Left renal pelvis (tissue), 4 donors: Measurements from ENCODE around the gene AMACR. TPM values are rescaled to one million over a fixed set of nuclear protein-coding genes. Genes with fewer than 3 reads are reported as not detected.
A peak's percentile ranks its signal among the peaks of the same experiment; 100 is the strongest.

Source experiments
- DNase-seq, 4 donors: peaks; one replicate each; pipeline ENCODE4 v3.0.0-alpha.2; 2013; ENCODE audit warnings: low read depth in 4 of 4, low spot score in 3 of 4
- polyA plus RNA-seq, 4 donors: library from polyadenylated mRNA; unstranded; fragments of 120-200 nt; gene quantifications; one replicate each; pipeline ENCODE4 v1.2.1, GENCODE V29; 2013; ENCODE audit not compliant: insufficient read length in 4 of 4

Gene AMACR
- 10 to 100 TPM in 3 of 4 donors, 1 to 10 TPM in 1; 9.0 to 85.7 (median 73.6) TPM for polyA plus RNA-seq

GRCh38 chr5:34007621-34008600 lies at the start of gene AMACR:
TSS of gene AMACR (minus strand) at chr5:34008050. CDS start at chr5:34008019, 31 bp downstream.
- peak; percentile 87 to 94 (median 91) for DNase-seq

DNA sequence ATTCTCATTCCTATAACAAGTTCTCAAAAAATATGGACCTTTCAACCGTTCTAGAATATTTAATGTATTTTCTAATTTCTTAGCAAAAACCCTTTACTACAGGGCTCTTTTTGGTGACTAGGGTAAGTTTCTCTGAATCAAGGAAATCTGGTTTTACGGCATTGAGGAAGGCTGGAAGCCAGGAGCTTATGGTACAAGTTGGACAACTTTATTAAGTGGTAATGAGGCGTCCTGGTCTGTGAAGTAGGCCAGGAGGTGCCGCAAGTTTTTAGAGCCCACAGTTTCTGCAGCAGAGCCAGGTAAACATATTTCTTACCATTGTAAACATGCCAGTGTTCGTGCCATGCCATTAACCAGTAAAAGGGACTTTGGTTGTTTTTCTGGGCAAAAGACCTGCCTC lies 49.7 kb upstream of the AMACR start:
- no peak for DNase-seq

GRCh38 chr5:34057118-34057517 lies 49.3 kb upstream of the AMACR start:
- no peak for DNase-seq

DNA sequence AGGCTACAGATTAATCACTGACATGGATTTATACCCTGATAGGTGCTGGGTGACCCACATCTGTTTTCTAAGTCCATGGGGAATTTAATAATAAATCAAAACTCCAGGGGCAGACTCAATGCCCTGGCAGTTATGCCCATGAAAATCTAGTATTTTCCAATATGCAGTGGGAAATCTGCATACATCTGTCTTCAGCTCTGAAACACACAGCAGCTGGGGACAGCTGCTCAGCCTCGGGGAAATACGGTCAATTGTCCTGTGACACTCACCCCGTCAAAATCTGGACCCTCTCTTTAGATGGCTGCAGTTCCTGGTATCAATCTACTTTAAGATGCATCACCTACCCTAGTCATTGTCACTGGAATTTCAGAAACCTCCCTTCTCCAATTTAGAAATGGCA lies 47.8 kb upstream of the AMACR start:
- no peak for DNase-seq

DNA sequence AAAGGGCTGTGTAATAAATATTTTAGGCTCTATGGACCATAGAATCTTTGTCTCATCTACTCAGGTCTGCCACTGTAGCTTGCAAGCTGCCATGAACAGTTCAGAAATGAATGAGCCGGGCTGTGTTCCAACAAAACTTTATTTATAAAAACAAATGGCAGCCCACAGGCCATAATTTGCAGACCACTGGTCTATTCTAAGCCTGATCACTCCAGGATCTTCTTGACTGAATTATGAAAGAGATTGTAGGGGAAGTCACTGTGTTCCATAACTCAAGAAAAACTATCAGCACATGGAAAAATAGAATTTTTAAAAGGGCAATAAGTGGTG lies 46.5 kb upstream of the AMACR start:
- no peak for DNase-seq

DNA sequence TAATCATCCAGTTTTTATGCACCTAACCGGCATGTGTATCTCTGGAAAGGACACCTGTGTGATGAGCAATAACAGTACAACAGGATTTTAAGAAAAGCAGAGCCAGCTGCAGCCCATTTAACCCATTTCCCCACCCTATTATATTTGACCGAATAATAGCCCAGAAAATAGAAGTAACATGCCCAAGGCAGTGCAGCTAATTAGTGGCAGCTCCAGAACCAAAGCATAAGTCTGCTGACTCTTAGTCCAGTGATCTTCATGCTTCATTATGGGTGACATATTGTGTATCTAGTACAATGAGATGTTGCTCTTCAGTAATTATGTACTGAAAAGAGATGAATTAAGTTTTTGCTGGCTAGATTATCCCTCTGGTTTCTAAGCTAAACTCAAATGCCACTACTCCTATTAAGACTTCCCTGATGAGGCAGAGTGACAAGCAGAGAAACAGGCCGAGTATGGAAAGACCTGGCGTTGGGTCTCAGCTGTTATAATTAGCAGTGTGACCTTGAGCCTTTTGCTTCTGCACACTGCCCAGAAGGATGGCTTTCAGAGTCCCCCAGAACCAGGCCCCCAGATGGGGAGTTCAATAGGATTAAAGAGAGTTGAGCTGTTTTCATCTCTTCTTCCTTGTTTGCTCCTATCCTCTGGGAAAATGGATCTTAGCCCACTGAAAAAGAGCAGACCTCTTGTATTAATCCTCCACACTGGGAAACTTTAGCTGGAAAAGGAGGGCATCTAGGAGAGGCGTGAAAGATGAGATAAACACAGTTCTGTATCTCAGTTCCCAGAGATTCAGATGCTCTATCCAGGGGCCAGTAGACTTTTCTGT lies 45.9 kb upstream of the AMACR start:
- DNase-seq: no peak

- no peak for DNase-seq
Observed at GRCh38 chr5:34053133-34053532, 45.3 kb upstream of the AMACR start.

- no peak for DNase-seq
Observed at GRCh38 chr5:34051374-34051980, 43.6 kb upstream of the AMACR start.

DNA sequence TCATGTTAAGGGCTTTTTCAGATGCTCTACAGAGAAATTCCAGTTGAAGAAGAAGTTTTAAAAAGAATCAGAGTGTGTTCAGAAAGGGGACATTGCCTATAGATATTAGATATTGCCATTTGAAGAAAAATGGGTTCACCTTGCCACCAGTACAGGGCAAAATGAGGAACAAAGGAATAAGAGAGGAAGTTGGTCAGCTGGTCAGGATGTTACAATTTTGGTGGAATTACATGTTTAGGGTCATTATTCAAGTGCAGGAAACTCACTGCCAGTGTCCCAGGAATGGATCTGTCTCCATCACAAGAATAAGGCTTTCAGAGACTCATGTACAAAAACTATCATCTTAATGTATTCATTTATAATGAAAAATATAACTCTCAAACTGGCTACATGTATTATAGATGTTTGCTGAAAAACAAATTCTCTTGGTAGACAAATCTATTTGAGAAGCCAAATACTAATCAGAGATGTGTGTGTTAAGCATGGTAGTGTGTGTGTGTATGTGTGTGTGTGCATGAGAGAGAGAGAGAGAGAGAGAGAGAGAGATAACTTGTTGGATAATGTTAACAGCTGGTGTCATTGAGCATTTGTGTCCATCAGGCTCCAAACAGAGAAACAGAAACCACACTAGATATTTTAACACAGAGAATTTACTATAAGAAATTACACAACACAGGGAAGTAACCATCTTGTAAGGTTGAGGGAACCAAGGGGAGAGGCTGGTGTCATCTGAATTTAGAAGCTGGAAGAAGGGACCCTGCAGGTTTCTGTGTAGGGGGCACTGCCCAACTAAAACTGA lies 40.1 kb upstream of the AMACR start:
- no peak for DNase-seq

DNA sequence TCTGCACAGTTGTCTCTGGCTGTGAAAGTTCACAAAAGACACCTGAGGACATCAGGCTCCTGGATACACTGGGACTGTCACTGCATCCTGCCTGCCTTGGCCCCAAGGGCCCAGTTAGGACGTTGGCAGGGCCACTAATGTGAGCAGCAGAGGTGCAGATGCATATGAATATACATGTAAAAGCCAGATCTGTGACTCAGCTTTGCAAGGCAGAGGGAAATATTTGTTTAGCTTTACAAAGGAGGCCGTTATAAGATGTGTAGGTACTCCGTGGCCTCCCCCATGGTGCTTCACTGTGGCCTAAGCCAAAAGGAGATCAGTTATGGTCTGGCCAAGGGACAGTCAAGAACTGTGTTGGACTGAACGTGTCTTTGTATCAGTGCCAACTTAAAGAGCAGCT lies 39.3 kb upstream of the AMACR start:
- DNase-seq: no peak

- no peak for DNase-seq
Observed at GRCh38 chr5:34045996-34046395, 38.1 kb upstream of the AMACR start.

DNA sequence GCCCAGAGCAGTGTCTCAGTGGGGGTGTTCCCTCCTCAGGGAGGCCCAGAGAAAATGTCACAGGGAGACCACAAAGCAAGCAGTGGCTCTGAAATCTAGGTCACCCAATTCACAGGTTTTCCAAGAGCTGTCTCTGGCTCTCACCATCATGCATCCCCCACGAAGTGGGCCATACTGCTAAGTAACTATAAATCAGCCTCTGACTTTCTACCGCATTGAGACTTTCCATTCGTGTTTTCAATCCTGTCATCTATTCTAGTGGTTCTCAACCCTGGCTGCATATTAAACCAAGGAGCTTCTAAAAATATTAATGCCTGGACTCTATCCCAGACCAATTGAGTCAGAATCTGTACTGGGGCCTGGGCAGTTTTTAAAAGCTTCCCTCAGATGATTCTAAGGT lies 37.2 kb upstream of the AMACR start:
- DNase-seq: no peak

DNA sequence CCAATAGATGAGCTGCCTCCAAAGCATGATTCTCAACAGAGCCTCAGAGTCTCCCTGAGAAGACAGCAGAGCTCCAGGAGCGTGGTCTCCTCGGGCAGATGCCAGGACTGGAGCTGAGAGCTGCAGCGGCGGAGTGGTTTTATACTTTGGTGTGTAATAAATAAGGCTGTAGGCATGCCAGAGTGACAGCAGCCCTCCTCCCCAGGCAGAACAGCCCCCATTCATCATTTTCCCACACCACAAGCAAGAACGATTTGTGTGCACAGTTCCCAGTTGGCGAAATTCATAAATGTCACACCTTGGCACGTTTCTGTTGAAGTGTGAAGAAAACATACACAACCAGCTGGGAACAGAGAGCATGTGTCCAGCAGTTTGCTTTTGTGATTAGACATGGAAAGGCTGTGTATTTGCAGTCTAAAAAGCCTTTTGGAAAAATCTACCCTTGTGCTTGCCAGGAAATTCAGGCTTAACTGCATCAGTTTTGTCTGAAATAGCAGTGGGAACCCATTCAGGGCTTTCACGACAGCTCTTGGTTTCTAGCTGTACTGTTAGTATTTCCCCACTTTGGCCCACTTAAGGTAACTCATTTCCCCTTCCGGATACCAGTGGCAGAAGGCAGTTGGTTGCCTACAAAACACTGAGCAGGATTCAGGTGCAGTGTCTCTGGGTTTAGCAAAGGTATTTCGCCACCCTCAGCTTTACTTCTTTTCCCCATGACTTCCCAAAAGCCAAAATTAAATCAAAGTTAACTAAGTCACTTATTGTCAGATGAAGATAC lies 35.4 kb upstream of the AMACR start, which contains the start of gene C1QTNF3:
Gene C1QTNF3 (minus strand): TSS at position 115 of the 778 bp plus-strand sequence. CDS start 88 bp downstream, at position 27.
- DNase-seq: peak in 1 of 4 donors; percentile 45

DNA sequence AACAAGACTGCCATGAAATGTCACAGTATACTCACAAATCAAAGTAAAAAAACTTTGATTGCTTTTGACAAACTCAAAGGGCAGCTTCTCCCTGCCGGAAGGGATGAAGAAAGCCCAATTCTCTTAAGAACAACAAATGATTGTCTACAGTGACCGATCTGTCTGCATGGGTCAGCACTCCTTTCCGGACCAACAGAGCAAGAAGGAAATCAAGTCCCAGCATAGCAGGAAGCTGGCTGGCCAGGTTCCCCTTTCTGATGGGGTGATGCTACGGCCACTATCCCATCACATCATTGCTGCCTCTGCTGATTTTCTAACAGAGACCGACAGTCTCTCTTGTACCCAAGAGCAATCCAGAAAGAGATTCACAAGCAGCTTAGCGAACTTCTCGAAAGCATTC lies 34.5 kb upstream of the AMACR start:
- peak in 3 of 4 donors; percentile 41 to 54 (median 48) for DNase-seq

DNA sequence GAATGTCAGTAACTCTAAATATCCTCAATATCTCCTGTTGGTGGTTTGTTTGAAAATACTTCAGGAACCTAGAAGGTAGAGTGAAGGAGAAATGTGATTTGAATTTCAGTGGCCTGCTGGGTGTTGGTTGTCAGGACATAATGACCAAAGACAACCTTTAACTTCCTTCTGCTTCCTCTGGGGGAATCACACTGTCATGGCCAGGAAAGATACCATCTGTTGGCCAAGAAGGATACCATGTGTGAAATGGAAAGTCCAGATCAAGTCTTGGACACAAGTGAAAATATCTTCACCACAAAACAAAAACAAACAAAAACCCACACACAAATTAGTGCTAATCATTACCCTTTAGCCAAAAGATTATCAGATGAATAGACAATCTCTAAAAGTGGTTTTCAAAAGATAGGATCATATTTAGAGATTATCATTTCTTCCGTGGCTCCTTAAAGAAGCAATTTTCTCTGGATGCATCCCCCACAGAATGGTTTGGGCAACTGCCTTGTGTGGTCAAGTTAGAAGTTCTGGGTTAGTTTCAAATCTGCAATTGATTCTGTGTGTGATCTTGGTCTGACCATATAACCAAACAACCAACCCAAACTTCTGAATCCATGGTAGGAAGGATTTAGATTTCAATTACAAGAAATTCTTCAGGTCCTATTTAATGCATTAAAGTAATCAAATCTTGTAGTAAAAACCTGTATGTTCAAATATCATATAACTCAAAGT lies 33.6 kb upstream of the AMACR start:
- DNase-seq: no peak

GRCh38 chr5:34040472-34040871 lies 32.6 kb upstream of the AMACR start:
- no peak for DNase-seq

DNA sequence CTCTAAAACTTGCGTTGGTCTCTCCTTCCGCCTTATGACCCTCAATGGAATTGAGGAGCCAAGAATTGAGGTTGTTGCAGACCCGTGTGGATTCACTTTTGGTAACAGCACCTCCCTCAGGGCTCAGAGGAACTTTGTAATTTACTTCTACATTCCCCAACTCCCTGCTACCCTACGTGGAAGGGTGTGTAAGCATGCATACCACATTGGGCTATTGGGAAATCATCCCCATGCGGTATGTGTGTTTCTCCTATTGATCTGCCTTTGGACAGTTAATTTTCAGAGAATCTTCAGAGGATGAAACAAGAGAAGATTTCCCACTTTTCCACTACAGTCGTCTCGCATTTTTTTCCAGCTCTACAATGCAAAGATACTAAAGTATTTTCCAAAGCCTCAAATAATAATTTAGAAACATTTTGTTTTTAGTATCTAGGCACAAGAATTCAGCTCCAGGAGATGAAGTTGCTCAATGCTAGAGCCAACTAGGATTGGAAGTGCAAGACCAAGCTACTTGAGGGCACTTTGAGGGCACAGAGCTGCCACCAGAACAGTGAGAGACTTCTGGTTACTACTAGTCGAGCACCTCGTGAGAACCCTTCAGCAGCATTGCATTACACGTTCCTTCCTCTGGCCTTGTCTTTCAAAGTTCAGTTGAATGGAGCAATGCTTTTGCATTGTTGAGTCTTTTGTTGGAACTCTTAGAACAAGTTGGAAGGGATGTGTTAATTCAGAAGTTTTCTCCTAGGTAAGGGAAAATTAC lies 31.7 kb upstream of the AMACR start:
- DNase-seq: no peak

GRCh38 chr5:34038838-34039237 lies 31.0 kb upstream of the AMACR start:
- no peak for DNase-seq
